Upper lobe of left lung (tissue), 6 donors: Measurements from ENCODE around the gene NXT1. TPM values are rescaled to one million over a fixed set of nuclear protein-coding genes. Genes with fewer than 3 reads are reported as not detected.

Experiments
- ATAC-seq, 2 donors: fragments of 200-7000 bp; cut with Tn5 transposase; one replicate each; pipeline ENCODE4 v1.9.1; 2022; ENCODE audit warnings: mild to moderate bottlenecking in 2 of 2, moderate library complexity in 2 of 2; ENCODE audit not compliant: low FRiP score in 2 of 2
- DNase-seq, 2 donors: peaks; one replicate each; pipeline ENCODE4 v3.0.0-alpha.2; 2019 to 2020
- H3K27ac ChIP-seq, 4 donors: fragments of 200-600 bp; sonication (generic); one replicate each; pipeline ENCODE4 v1.5.1; 2016 to 2019
- H3K27me3 ChIP-seq, 4 donors: fragments of 200-600 bp; sonication (generic); one replicate each; pipeline ENCODE4 v1.5.1; 2017 to 2019
- H3K36me3 ChIP-seq, 4 donors: fragments of 200-600 bp; sonication (generic); one replicate each; pipeline ENCODE4 v1.5.1; 2016 to 2019
- H3K4me1 ChIP-seq, 4 donors: fragments of 200-600 bp; sonication (generic); one replicate each; pipeline ENCODE4 v1.5.1; 2018 to 2019
- H3K4me3 ChIP-seq, 4 donors: fragments of 200-600 bp; sonication (generic); one replicate each; pipeline ENCODE4 v1.5.1; 2017 to 2019; ENCODE audit warnings: mild to moderate bottlenecking in 2 of 4, moderate library complexity in 1 of 4
- H3K9me3 ChIP-seq, 4 donors: fragments of 200-600 bp; sonication (generic); one replicate each; pipeline ENCODE4 v1.5.1; 2018 to 2019
- CTCF ChIP-seq, 6 experiments: fragments of 450-650 bp in 4 of 6; fragments of 200-600 bp in 2 of 6; sonication (generic) in 2 of 6; IDR thresholded peaks; one replicate each; pipeline ENCODE4 v1.5.1; 2016 to 2019; ENCODE audit warnings: antibody characterized with exemption in 6 of 6
- EP300 ChIP-seq, 4 donors: sonication (generic); formaldehyde crosslinking; IDR thresholded peaks; one replicate each; pipeline ENCODE4 v1.5.1; 2017; ENCODE audit warnings: antibody characterized with exemption in 4 of 4, control low read depth in 2 of 4
- POLR2A ChIP-seq, 4 donors: fragments of 450-650 bp; IDR thresholded peaks; one replicate each; pipeline ENCODE4 v1.5.1; 2016 to 2017; ENCODE audit warnings: antibody characterized with exemption in 4 of 4, mild to moderate bottlenecking in 2 of 4
- POLR2AphosphoS5 ChIP-seq, 2 donors: sonication (generic); formaldehyde crosslinking; IDR thresholded peaks; one replicate each; pipeline ENCODE4 v1.5.1; 2017; ENCODE audit warnings: antibody characterized with exemption in 2 of 2
- WGBS, 2 donors: methylation state at CpG; one replicate each; pipeline ENCODE4 v1.1.5; 2017 to 2018; 5-methylcytosine and 5-hydroxymethylcytosine counted together
- total RNA-seq, 6 donors: library from RNA; depleted of rRNA in 4 of 6; stranded (reverse); fragments of >200 nt in 4 of 6; gene quantifications; one replicate each; pipeline versions ENCODE4 v1.1.0 to v1.2.1, GENCODE V29; 2016 to 2021
- donor health status: DM: no; HTN: no; CAD: no; lungs with moderate emphysema.
- donor health status: DM: no; HTN: yes; CAD: no; lungs with severe emphysema.

Gene NXT1
- total RNA-seq, 6 donors from 2014 or later = 7.3 to 39.4 (median 17.9) TPM

- no peak for TF ChIP-seq POLR2A (IDR thresholded peaks at IDR 0.05)
- TF ChIP-seq EP300 (IDR thresholded peaks at IDR 0.05) = no peak
- no peak for TF ChIP-seq POLR2AphosphoS5 (IDR thresholded peaks at IDR 0.05)
- TF ChIP-seq CTCF (IDR thresholded peaks at IDR 0.05) = no peak
- Histone ChIP-seq H3K36me3 (peaks cover 19 to 89% (median 35%) of the 10 kb centered on the region in 4 donors), H3K27me3 (no peaks in the 10 kb centered on the region), H3K4me1 (peaks cover 0 to 5% (median 0%) of the 10 kb centered on the region in 4 donors), H3K4me3 (no peak overlapping the region), H3K9me3 (no peaks in the 10 kb centered on the region), H3K27ac (no peak overlapping the region)
- no peak for DNase-seq
- no peak for ATAC-seq
- 90 to 91% methylated on average over 5 of the region's 5 CpGs for WGBS, 2 donors
These were observed 25.2 kb downstream of the NXT1 start for GRCh38 chr20:23375827-23376226.

DNA sequence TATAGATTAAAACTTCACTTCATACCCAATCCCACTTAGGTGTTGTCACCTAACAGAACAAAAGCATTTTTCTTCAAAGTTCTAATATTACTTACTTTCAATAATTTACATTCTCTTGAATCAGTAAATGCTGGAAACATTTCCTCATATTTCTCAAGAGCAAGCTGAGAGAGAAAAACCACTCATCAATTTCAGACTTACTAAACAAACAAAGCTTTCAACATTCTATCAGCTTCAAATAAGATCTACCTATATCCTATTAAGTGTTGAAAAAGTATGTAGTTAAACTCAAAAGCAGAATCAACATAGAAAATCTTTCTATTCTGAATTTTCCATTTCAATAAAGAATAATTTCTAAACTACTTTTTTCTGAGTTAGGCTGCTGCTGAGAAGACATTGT is 29.2 kb downstream of the NXT1 start:
- H3K27me3 ChIP-seq = no peaks in the 10 kb centered on the region
- H3K4me1 ChIP-seq = peaks cover 0 to 5% (median 0%) of the 10 kb centered on the region in 4 donors
- no peaks in the 10 kb centered on the region for H3K9me3 ChIP-seq
- DNase-seq (no peak), ATAC-seq (no peak)
- TF ChIP-seq CTCF (IDR thresholded peaks at IDR 0.05) (no peak), POLR2AphosphoS5 (IDR thresholded peaks at IDR 0.05) (no peak), POLR2A (IDR thresholded peaks at IDR 0.05) (no peak)
- peaks cover 5 to 65% (median 17%) of the 10 kb centered on the region in 4 donors for H3K36me3 ChIP-seq
- no peak overlapping the region for H3K4me3 ChIP-seq
- no peak overlapping the region for H3K27ac ChIP-seq

DNA sequence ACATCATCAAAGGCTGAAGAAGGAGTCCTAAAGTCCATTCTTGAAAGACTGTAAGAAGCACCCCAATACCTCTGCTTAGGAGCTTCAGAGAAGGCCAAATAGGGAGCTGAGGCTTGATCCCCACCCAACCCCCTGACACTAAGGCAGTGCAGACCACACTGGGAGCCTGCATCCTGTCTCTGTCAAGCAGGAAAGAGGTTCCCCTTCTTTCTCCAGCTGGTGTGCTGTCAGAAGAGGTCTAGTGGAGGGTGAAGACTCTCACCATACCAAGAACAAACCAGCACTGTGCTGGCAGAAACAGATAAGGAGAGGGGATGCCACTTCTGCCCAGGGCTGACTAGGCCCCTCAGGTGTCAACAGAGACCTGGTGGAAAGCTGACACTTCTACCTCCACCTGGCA is 31.3 kb downstream of the NXT1 start:
- H3K36me3 ChIP-seq = peaks cover 3 to 49% (median 4%) of the 10 kb centered on the region in 4 donors
- H3K9me3 ChIP-seq = no peaks in the 10 kb centered on the region
- DNase-seq = no peak
- TF ChIP-seq EP300 (IDR thresholded peaks at IDR 0.05) (no peak), POLR2AphosphoS5 (IDR thresholded peaks at IDR 0.05) (no peak), CTCF (IDR thresholded peaks at IDR 0.05) (no peak), POLR2A (IDR thresholded peaks at IDR 0.05) (no peak)
- H3K4me3 ChIP-seq = no peak overlapping the region
- no peaks in the 10 kb centered on the region for H3K27me3 ChIP-seq
- no peak for ATAC-seq
- H3K4me1 ChIP-seq = peaks cover 0 to 6% (median 3%) of the 10 kb centered on the region in 4 donors
- H3K27ac ChIP-seq = no peak overlapping the region

DNA sequence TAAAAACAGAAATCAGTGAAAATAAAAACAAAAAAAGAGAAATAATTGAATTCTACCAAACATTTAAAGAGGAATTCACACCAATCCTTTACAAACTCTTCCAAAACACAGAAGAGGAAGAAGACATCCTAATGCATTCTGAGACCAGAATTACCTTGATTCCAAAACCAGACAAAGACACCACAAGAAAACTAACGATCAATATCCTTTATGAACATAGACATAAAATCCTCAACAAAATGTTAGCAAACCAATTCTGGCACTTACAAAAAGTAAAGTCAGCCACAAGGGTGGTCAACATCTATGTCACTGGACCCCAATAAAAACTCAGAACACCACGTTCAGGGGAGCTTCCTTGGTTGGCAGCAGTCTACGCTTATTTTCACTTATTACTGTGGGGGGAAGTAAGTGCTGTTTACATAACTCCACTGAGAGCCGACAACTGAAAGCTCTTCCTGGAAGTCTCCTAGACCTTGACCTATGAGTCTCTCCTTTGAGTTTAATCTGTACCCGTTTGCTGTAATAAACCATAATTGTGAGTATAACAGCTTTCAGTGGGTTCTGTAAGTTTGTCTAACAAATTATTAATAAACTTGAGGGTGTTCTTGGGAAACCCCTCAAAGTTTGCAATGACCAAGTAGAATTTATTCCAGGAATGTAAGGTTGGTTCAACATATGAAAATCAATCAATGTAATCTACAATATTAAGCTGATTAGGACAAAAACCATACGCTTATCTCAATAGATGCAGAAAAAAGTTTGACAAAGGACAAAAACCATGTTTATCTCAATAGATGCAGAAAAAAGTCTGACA is 35.9 kb downstream of the NXT1 start:
- ATAC-seq (no peak), DNase-seq (no peak)
- TF ChIP-seq CTCF (IDR thresholded peaks at IDR 0.05) = no peak
- no peak for TF ChIP-seq POLR2AphosphoS5 (IDR thresholded peaks at IDR 0.05)
- no peak for TF ChIP-seq EP300 (IDR thresholded peaks at IDR 0.05)
- TF ChIP-seq POLR2A (IDR thresholded peaks at IDR 0.05) = no peak
- 54 to 71% methylated on average over 6 of the region's 6 CpGs for WGBS, 2 donors
- peaks cover 0 to 6% (median 0%) of the 10 kb centered on the region in 4 donors for H3K4me1 ChIP-seq
- peaks cover 4 to 49% (median 6%) of the 10 kb centered on the region in 4 donors for H3K36me3 ChIP-seq
- H3K9me3 ChIP-seq = no peaks in the 10 kb centered on the region
- no peak overlapping the region for H3K4me3 ChIP-seq
- H3K27ac ChIP-seq = no peak overlapping the region
- H3K27me3 ChIP-seq = no peaks in the 10 kb centered on the region

DNA sequence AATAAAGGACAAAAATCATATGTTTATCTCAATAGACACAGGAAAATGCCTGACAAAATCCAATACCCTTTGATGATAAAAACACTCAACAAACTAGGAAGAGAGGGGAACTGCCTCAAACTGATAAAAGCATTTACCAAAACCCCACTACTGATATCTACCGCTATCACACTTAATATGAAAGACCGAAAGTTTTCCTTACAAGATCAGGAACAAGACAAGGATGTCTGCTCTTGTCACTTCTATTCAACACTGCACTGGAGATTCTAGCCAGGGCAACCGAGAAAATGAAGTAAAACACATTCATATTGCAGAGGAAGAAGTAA is 36.5 kb downstream of the NXT1 start:
- ATAC-seq (no peak), DNase-seq (no peak)
- no peaks in the 10 kb centered on the region for H3K9me3 ChIP-seq
- H3K4me3 ChIP-seq = no peak overlapping the region
- WGBS, 2 donors = 90 to 91% methylated on average over 3 of the region's 3 CpGs
- no peaks in the 10 kb centered on the region for H3K27me3 ChIP-seq
- H3K36me3 ChIP-seq = peaks cover 4 to 50% (median 6%) of the 10 kb centered on the region in 4 donors
- H3K4me1 ChIP-seq = peaks cover 0 to 6% (median 0%) of the 10 kb centered on the region in 4 donors
- no peak for TF ChIP-seq POLR2AphosphoS5 (IDR thresholded peaks at IDR 0.05)
- no peak for TF ChIP-seq EP300 (IDR thresholded peaks at IDR 0.05)
- TF ChIP-seq POLR2A (IDR thresholded peaks at IDR 0.05) = no peak
- TF ChIP-seq CTCF (IDR thresholded peaks at IDR 0.05) = no peak
- no peak overlapping the region for H3K27ac ChIP-seq
